ENCODE measurements around the gene MYO16.

The MYO16 gene

GRCh38 chr13:109160357-109160756 lies 530.9 kb downstream of the MYO16 start:
- no peak for DNase-seq

DNA sequence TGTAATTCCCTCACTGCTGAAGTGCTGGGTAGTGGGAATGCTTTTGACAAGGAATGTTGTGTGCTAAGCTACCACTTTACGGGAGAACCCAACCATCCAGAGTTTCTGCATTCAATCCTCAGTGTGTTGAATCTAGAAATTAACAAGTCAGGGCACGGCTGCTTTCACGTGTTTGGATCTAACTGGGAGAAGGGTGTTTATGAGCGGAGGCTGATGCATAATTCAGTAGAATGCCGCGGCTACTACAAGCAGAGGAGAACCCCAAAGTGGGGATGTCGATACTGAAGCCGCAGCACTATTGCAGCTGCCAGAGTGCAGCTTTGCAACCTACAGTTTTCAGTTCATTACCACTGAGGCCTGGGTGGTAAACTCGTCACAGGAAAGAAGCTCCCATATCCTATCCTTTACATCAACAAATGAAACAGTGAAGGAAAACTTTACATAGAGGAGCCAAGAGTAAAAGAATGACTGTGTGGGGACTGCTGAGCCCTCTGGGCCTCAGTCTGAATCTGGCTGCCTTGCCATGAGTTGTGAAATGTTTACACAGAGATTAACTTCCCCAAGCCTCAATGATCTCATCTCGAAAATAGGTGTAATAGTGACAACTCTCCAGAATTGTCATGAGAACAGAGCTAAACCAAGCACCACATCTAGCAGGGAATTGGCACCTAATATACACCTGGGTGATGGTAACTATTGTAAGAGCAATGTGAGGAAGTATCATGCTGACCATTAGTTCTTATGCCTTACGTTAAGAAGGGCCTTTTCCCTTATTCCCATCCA lies 531.7 kb downstream of the MYO16 start:
- no peak for DNase-seq

GRCh38 chr13:109162248-109163036 lies 533.0 kb downstream of the MYO16 start:
- peak; percentile 29 to 43 for DNase-seq

GRCh38 chr13:109163037-109163379 lies 533.6 kb downstream of the MYO16 start:
- no peak for DNase-seq

DNA sequence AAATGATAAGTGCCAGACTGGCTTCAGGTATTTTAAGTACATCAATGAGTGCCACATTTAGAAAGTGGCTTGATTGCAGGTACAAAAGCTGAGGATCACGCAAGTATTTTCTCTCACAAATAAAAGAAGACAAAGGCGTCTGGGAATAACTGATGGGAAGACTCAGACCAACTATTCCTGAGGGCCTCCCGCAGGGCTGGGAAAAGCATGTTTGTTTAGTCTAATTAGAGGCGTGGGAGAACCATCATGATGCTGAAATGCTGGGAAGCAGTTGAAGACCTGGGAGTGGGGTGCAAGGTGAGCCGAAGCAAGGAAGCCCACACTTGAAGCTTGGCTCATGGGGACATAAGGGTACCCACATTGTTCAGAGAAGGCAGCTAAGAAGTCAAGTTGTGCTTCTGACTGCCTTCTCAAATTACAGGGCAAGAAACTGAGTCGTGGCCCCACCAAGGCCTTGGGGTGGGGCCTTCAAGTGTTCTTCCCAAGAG lies 536.0 kb downstream of the MYO16 start:
- DNase-seq = no peak

GRCh38 chr13:109166804-109167203 lies 537.4 kb downstream of the MYO16 start:
- no peak for DNase-seq

- DNase-seq = no peak
Observed at GRCh38 chr13:109172136-109172535, 542.7 kb downstream of the MYO16 start.

DNA sequence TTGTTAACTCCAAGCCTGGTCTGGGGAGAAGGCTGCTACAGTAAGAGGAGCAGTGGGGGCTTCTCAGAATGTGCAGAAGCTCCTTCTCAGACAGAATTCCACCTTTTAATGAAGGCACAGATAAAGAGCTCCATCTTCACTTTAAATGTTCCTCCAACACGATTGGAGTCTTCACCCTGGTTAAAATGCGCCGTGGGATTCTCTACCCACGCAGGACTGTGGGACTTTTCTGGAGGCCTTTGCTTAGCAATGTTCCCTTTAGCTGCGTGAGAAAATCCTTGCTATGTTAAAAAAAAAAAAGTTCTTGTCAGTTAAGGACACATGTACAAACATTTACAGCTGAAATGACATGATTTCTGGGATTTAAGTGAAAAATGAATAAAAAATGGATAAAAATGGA lies 546.3 kb downstream of the MYO16 start:
- no peak for DNase-seq

DNA sequence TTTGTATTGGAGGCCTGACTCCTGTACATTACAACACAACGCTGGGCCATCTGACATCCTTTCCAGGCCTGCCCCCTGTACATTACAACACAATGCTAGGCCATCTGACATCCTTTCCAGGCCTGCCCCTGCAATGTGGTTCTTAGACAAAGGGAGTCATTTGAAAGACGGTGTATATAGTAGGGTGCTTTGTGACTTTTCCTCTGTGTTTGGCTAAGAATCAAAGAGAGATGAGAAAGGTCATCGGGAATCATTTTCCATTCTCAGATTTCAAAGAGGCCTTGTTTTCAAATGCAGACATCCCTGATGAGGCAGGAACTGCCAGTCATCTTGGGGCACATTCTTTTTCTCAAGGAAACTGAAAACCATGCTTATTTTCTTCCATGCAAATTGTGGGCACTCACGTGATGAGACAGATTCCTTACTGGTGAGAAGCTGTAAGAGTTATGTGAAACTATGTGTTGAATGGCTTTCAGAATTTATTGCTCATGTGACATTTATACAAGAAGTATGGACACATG lies 551.6 kb downstream of the MYO16 start:
- no peak for DNase-seq

GRCh38 chr13:109182777-109183465 lies 553.5 kb downstream of the MYO16 start:
- DNase-seq = no peak

DNA sequence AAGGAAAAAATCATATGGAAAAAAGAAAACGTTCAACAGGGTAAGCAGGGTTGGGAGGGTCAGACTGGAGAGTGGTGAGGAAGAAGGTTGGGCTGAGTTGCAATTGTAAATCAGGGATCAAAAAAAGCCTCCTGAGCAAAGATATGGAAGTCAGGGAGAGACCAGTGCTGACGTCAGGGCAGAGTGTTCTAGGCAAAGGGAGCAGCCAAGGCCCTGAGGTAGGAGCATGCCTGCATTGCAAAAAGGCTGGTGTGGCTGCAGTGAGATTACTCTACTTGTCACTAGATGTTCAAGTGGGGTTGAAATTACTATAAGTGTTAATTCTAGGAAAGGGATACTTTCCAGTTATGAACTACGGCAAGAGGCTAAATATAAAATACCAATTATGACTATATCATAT lies 562.0 kb downstream of the MYO16 start:
- DNase-seq = no peak

DNA sequence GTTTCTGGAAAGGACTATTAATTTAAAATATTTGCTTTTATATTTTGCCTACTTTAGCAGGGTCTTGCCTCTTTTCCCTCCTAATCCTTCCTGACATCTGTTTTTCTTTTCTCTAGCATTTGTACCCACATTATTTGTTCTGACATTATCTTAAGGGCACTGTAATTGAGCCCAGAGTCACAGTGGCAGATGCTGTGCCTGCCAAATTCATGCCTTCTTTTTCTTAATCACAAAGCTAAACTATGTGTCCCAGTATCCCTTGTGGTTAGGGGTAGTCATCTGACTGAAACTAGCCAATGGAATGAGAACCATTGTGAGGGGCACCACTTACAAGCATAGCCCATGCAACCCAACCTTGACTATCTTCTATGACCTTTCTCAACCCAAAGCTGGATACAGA lies 562.9 kb downstream of the MYO16 start:
- no peak for DNase-seq

DNA sequence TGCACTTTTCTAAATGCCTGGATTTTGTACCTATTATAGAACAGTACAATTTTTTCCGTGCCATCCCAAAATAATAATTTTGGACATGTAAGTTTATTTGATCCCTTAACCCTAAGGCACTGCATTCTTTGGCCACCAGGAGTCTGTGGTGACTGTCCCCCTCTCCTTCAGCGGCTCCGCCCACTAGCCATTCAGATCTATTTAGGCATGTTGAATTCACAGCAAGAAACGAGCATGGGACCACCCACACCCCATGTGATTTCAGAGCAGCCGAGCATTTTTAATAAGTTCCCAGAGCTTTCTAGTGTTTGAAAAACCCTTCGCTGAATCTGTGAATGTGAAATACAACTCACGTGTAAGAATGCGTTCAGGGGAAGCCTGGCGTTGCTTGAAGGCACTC lies 567.5 kb downstream of the MYO16 start:
- DNase-seq = no peak

- no peak for DNase-seq
Observed at GRCh38 chr13:109198585-109198984, 569.2 kb downstream of the MYO16 start.

GRCh38 chr13:109199280-109199679 lies 569.9 kb downstream of the MYO16 start:
- DNase-seq = no peak

DNA sequence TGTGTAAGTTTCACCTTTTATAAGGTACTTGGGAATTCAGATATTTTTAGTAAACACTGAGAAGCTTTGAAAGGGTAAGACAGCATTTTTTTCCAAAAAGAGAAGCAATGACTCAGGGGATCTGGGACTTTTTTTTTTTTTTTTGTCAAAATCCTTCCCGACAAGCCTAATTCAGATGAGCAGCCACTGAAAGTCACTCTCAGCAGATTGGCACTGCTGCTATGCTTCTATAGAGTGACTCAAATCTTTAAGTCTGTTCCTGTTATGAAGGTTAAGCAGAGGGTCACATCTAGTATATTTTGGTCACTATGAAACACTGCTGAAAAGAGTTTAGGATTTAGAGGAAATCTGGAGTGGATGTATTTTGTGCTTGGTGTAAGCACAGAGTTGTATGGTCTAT lies 571.1 kb downstream of the MYO16 start:
- DNase-seq = no peak

DNA sequence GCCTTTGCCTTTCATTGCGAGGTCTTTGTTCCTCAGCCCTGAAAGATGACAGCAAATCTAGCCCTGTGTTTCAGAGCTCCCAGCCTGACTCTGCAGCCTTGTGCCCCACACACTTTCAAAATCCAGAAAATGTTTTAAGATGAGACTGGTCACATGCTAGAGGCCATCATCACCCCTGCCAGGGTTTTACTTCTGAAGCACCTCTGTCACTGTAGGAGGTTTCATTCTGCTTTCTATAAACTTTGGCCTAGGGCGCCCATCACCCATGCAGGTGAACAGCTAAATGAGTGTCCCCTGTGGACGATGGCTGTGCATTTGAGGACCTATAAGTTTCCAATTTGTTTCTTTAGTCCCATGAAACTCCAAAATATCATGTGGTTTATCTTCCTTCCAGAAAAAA lies 574.2 kb downstream of the MYO16 start:
- DNase-seq = no peak

DNA sequence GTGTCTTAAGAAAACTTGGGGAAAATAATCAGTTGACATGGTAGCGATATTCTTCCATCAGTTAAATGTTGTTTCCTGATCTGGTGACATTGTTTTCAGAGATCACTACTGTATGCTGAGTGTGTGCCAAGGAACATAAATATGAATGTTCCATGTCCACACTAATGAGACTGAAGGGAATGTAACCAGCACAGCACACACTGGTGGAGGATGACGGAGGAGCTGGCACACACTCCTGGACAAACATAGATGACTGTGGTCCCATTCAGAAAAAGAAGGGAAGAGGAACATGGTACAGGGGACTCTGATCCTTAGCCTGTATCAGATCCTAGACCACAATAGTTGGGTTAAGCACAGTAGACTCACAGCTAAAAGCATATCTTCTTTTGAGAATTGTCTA lies 574.8 kb downstream of the MYO16 start:
- no peak for DNase-seq

DNA sequence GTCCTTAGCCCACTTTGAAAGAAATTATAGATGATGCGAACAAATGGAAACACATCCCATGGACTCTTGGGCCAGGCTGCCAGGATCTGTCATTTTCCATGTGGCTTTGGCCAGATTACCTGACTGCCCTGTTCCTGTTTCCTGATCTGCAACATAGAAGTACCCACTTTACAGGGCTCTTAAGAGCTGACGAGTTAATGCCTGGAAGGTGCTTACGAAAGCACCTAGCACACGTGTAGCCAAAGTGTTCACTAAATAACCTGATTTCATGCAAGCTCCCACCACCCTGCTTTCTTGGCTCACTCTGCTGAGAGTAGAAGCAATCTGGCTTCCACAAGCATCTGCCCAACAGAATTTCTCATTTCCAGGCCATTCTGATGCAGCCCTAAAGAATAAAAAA lies 575.2 kb downstream of the MYO16 start:
- DNase-seq = no peak

DNA sequence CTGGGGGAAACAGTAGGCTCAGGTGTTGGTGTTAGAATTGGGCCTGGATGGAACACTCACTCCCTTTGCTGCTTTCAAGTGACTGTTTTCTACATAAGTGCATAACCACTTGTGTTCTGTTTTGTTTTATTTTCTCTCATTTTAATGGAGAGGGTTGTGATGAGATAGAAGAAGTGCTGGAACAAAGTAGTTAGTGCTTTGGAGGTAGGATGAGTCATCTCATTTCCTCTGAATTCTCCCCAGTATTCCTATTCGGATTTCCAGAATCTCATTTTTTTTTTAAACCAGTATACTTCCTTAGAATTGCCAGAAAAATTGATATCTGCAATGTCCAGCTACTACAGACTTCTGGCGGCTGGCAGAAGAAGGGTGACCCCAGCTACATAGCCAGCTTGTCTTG lies 575.9 kb downstream of the MYO16 start:
- no peak for DNase-seq

DNA sequence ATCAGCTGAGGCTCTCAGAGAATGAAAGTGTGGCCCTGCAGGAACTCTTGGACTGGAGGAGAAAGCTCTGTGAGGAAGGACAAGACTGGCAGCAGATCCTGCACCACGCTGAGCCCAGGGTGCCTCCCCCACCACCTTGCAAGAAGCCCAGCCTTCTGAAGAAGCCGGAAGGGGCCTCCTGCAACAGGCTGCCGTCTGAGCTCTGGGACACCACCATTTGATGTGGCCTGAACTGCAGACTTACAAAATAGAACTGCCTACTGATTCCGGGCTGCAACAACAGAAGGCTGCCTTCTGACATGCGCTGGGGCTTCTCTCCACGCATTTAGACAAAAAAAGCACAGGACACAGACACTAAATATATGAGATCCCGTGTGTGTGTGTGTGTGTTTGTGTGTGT lies 577.2 kb downstream of the MYO16 start:
- no peak for DNase-seq

DNA sequence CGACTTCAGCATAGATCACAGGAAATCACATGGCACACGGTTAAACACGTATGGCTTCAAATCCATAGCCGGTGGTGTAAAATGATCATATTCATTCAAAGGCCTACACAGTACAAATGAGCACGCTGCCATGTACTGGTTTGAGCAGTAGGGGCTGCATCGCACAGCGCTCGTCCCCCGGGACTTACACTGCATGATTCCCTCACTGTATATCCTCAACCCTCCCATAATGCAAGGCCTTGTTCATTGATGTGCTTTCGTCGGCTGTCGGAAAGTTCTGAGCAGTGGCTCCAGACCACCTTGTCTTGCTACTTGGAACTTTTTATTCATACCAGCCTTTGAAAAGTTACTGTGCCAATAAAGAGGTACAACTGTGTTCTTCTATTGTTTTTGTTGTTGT lies 578.2 kb downstream of the MYO16 start:
- DNase-seq = no peak

DNA sequence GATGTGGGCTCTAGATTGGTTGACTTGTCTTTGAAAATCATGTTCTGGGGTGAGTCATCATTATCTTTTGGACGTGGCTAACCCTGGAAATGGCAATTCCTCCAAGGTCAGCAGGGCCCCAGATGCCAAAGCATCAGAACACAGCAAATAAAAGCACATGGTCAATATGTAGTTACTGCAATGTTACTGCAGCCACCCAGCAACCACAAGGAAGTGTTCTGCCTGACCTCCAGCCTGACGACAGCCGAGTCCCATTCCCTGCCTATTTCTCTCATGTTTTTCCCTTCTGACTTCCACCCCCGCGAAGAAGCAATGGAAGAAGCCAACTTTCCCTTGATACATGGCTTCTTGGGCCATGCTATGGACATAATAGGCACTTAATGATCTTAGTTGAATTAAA lies 579.1 kb downstream of the MYO16 start:
- DNase-seq = no peak

DNA sequence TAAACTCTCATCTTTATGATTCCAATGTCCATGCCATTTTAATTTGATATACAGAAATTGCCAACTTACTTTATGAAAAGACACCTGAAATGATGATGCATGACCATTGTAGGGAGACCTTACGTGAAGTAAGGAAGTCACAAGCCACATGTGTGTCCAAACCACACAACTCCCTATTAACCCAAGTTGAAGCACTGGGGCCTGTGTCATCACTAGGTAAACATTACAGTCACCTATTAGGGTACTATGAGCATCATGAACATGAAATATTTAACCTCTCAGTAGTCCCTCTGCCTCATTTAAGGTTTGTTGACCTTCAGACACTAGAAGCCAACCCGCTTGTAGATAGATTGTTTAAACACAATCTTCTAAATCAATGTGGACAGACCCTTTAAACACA lies 580.1 kb downstream of the MYO16 start:
- no peak for DNase-seq
